ENCODE data around the gene ASCC1.

DNA sequence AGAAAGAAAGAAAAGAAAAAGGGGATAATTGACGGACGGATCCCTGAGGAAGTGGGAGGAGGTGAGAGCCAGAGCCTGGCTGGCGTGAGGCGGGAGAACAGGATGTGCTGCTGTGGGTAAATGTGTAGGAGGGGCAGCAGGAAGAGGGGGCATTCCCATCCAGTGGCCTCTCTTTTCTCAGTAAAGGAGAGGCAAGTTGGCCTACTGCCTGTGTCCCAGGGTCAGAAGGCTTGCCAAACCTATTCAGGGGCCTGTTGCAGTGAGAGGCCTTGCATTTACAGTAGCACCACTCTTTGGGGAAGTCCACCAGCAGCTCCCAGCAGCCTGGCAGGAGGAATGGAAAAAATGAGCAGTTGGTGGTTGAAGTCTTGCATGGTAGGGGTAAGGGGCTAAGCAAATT, 26.6 kb upstream of the ASCC1 start:
- TF ChIP-seq, protein P1, sequence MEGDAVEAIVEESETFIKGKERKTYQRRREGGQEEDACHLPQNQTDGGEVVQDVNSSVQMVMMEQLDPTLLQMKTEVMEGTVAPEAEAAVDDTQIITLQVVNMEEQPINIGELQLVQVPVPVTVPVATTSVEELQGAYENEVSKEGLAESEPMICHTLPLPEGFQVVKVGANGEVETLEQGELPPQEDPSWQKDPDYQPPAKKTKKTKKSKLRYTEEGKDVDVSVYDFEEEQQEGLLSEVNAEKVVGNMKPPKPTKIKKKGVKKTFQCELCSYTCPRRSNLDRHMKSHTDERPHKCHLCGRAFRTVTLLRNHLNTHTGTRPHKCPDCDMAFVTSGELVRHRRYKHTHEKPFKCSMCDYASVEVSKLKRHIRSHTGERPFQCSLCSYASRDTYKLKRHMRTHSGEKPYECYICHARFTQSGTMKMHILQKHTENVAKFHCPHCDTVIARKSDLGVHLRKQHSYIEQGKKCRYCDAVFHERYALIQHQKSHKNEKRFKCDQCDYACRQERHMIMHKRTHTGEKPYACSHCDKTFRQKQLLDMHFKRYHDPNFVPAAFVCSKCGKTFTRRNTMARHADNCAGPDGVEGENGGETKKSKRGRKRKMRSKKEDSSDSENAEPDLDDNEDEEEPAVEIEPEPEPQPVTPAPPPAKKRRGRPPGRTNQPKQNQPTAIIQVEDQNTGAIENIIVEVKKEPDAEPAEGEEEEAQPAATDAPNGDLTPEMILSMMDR (conservative IDR thresholded peaks at IDR 0.05; ENCODE audit: low read depth, low read length) = no peak
- no peak for TF ChIP-seq EZH2 (IDR thresholded peaks at IDR 0.05; ENCODE audit: borderline replicate concordance, low read depth, low read length, poor library complexity, severe bottlenecking)
